HepG2 (cell line): ENCODE measurements around the gene AP5Z1. TPM values are rescaled to one million over a fixed set of nuclear protein-coding genes. Genes with fewer than 3 reads are reported as not detected.

ENCODE experiments used
- ADNP ChIP-seq: sonication (generic); formaldehyde crosslinking; IDR thresholded peaks from 2 replicates; pipeline ENCODE4 v1.4.0; 2020; ENCODE audit warnings: missing genetic modification reagents
- BRD4 ChIP-seq: sonication (generic); formaldehyde crosslinking; IDR thresholded peaks from 2 replicates; pipeline ENCODE4 v1.4.0; 2020; ENCODE audit warnings: missing genetic modification reagents
- ELF4 ChIP-seq: sonication (generic); formaldehyde crosslinking; IDR thresholded peaks from 2 replicates; pipeline ENCODE4 v1.5.0; 2020; ENCODE audit warnings: missing genetic modification reagents, mild to moderate bottlenecking, moderate library complexity, borderline replicate concordance
- GFI1 ChIP-seq: sonication (generic); formaldehyde crosslinking; IDR thresholded peaks from 2 replicates; pipeline ENCODE4 v1.5.0; 2020; ENCODE audit warnings: missing genetic modification reagents, mild to moderate bottlenecking, borderline replicate concordance
- KDM4B ChIP-seq: sonication (generic); formaldehyde crosslinking; IDR thresholded peaks from 2 replicates; pipeline ENCODE4 v1.4.0; 2020; ENCODE audit warnings: missing genetic modification reagents
- KLF6 ChIP-seq: IDR thresholded peaks from 2 replicates; pipeline ENCODE4 v1.8.0; 2016; ENCODE audit warnings: missing biosample characterization, missing genetic modification reagents
- MEIS1 ChIP-seq: sonication (generic); formaldehyde crosslinking; IDR thresholded peaks from 2 replicates; pipeline ENCODE4 v1.9.0; 2021; ENCODE audit warnings: mild to moderate bottlenecking, missing genetic modification reagents, moderate library complexity, borderline replicate concordance
- NCOA5 ChIP-seq: sonication (generic); formaldehyde crosslinking; IDR thresholded peaks from 2 replicates; pipeline ENCODE4 v1.4.0; 2020; ENCODE audit warnings: missing genetic modification reagents
- RFX1 ChIP-seq: fragments of 450-650 bp; IDR thresholded peaks from 2 replicates; pipeline ENCODE4 v1.6.1; 2017
- SALL2 ChIP-seq: sonication (generic); formaldehyde crosslinking; IDR thresholded peaks from 2 replicates; pipeline ENCODE4 v1.8.1; 2023; ENCODE audit warnings: mild to moderate bottlenecking, missing genetic modification reagents, inconsistent platforms
- XRCC5 ChIP-seq: fragments of 200-400 bp; formaldehyde crosslinking; optimal IDR thresholded peaks from 2 replicates; pipeline ENCODE3; 2017; ENCODE audit warnings: mild to moderate bottlenecking, low read length
- ZFX ChIP-seq: sonication (generic); formaldehyde crosslinking; IDR thresholded peaks from 2 replicates; pipeline ENCODE4 v1.4.0; 2020; ENCODE audit warnings: mild to moderate bottlenecking, low read depth, missing genetic modification reagents, moderate library complexity
- ZMYM2 ChIP-seq: sonication (generic); formaldehyde crosslinking; IDR thresholded peaks from 2 replicates; pipeline ENCODE4 v1.8.0; 2022; ENCODE audit warnings: mild to moderate bottlenecking, missing genetic modification reagents
- ZNF143 ChIP-seq: sonication (generic); formaldehyde crosslinking; IDR thresholded peaks from 2 replicates; pipeline ENCODE4 v1.4.0; 2020; ENCODE audit warnings: missing genetic modification reagents
- ZNF260 ChIP-seq: sonication (generic); formaldehyde crosslinking; IDR thresholded peaks from 2 replicates; pipeline ENCODE4 v1.4.0; 2020; ENCODE audit warnings: missing genetic modification reagents, low read depth, mild to moderate bottlenecking, borderline replicate concordance
- ZNF780A ChIP-seq: sonication (generic); formaldehyde crosslinking; IDR thresholded peaks from 2 replicates; pipeline ENCODE4 v1.8.0; 2022; ENCODE audit warnings: mild to moderate bottlenecking, missing genetic modification reagents, moderate library complexity
- polyA plus RNA-seq, 8 experiments: library from polyadenylated mRNA; depleted of rRNA in 3 of 8; stranded (reverse) in 7 of 8; unstranded in 1 of 8; fragments of >200 nt; fragmentation: Illumina TruSeq in 4 of 8; extraction: Trizol in 4 of 8; gene quantifications; 2 replicates each; pipeline versions ENCODE4 v1.2.1 to v1.2.3, GENCODE V29; 2011 to 2016; ENCODE audit warnings: low read depth in 4 of 8, missing spikeins in 1 of 8, mixed read lengths in 1 of 8; ENCODE audit not compliant: insufficient read depth in 1 of 8
- total RNA-seq, 5 experiments: library from RNA; depleted of rRNA; stranded (reverse); fragments of >200 nt; fragmentation: Illumina TruSeq; extraction: Trizol; gene quantifications; 2 replicates each; pipeline ENCODE4 v1.2.3, GENCODE V29; 2016; ENCODE audit warnings: low read depth in 1 of 5
- TF ChIP-seq, protein P1 (sequence below): sonication (generic); formaldehyde crosslinking; IDR thresholded peaks from 2 replicates; pipeline ENCODE4 v1.5.1; 2020; ENCODE audit warnings: missing genetic modification reagents, mild to moderate bottlenecking, borderline replicate concordance
- TF ChIP-seq, protein P2 (sequence below): sonication (generic); formaldehyde crosslinking; IDR thresholded peaks from 2 replicates; pipeline ENCODE4 v1.4.0; 2020; ENCODE audit warnings: missing genetic modification reagents, mild to moderate bottlenecking, borderline replicate concordance
- TF ChIP-seq, protein P3 (sequence below): IDR thresholded peaks from 2 replicates; pipeline ENCODE4 v1.6.1; 2016; ENCODE audit warnings: low read depth
- TF ChIP-seq, protein P4 (sequence below): sonication (generic); formaldehyde crosslinking; IDR thresholded peaks from 2 replicates; pipeline ENCODE4 v1.8.1; 2023; ENCODE audit warnings: mild to moderate bottlenecking, missing genetic modification reagents
- TF ChIP-seq, protein P5 (sequence below): sonication (generic); formaldehyde crosslinking; conservative IDR thresholded peaks from 2 replicates; pipeline ENCODE4 v1.5.0; 2020; ENCODE audit warnings: missing genetic modification reagents
- TF ChIP-seq, protein P6 (sequence below): IDR thresholded peaks from 2 replicates; pipeline ENCODE4 v1.6.1; 2012; ENCODE audit warnings: inconsistent platforms

Gene AP5Z1
- total and polyA plus RNA-seq, 2 of the 13 experiments (the other 11 are each of a cell fraction or from before 2014, with no cell fraction given), result 9.3 to 15.1 TPM

DNA sequence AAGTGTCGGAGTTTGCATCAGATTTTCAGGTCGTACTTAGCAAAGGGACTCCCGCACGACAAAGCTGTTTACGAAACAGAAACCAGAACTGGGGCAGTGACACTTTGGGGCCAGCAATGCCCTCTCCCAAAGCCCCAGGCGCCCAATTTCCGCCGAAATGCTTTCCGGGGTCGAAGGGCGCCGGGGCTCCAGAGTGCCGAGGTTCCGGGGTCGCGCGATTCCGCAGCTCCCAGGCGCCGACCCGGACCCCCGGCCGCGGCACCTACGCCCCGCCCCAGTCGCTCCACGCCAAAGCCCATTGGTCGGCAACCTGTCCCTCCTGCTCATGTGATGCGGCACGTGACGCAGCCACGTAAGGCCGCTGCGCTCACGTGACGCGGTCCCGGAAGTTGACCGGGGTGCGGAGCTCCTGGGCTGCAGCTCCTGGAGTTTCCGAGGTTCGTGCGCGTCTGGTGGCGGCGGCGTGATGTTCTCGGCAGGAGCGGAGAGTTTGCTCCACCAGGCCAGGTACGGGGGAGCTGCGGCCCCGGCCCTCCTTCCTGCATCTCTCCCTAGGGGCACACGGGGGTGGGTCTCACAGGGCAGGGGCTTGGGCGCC lies at the start of gene AP5Z1 (continued):
- TF ChIP-seq, protein P1, sequence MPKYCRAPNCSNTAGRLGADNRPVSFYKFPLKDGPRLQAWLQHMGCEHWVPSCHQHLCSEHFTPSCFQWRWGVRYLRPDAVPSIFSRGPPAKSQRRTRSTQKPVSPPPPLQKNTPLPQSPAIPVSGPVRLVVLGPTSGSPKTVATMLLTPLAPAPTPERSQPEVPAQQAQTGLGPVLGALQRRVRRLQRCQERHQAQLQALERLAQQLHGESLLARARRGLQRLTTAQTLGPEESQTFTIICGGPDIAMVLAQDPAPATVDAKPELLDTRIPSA (CRISPR knock-in tag), result no peak
- TF ChIP-seq, protein P2, sequence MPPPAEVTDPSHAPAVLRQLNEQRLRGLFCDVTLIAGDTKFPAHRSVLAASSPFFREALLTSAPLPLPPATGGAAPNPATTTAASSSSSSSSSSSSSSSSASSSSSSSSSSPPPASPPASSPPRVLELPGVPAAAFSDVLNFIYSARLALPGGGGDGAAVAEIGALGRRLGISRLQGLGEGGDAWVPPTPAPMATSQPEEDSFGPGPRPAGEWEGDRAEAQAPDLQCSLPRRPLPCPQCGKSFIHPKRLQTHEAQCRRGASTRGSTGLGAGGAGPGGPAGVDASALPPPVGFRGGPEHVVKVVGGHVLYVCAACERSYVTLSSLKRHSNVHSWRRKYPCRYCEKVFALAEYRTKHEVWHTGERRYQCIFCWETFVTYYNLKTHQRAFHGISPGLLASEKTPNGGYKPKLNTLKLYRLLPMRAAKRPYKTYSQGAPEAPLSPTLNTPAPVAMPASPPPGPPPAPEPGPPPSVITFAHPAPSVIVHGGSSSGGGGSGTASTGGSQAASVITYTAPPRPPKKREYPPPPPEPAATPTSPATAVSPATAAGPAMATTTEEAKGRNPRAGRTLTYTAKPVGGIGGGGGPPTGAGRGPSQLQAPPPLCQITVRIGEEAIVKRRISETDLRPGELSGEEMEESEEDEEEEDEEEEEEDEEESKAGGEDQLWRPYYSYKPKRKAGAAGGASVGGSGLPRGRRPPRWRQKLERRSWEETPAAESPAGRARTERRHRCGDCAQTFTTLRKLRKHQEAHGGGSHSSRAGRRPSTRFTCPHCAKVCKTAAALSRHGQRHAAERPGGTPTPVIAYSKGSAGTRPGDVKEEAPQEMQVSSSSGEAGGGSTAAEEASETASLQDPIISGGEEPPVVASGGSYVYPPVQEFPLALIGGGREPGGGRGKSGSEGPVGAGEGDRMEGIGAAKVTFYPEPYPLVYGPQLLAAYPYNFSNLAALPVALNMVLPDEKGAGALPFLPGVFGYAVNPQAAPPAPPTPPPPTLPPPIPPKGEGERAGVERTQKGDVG (CRISPR knock-in tag), result no peak
- TF ChIP-seq, protein P3, sequence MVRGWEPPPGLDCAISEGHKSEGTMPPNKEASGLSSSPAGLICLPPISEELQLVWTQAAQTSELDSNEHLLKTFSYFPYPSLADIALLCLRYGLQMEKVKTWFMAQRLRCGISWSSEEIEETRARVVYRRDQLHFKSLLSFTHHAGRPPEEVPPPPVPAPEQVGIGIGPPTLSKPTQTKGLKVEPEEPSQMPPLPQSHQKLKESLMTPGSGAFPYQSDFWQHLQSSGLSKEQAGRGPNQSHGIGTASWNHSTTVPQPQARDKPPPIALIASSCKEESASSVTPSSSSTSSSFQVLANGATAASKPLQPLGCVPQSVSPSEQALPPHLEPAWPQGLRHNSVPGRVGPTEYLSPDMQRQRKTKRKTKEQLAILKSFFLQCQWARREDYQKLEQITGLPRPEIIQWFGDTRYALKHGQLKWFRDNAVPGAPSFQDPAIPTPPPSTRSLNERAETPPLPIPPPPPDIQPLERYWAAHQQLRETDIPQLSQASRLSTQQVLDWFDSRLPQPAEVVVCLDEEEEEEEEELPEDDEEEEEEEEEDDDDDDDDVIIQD (CRISPR knock-in tag), result no peak
- TF ChIP-seq ZNF780A (CRISPR knock-in tag) (no peak), GFI1 (CRISPR knock-in tag) (0 out of 2 replicates have a peak, but pooled peaks have one; percentile 62), BRD4 (CRISPR knock-in tag) (no peak), ADNP (CRISPR knock-in tag) (no peak), KDM4B (CRISPR knock-in tag) (no peak; the same call in 1 of the 2 replicates), KLF6 (no peak), ZNF260 (CRISPR knock-in tag) (no peak), RFX1 (no peak), SALL2 (CRISPR knock-in tag) (no peak), ZFX (CRISPR knock-in tag) (peak; percentile 69; the same call in 1 of the 2 replicates), ZMYM2 (CRISPR knock-in tag) (no peak), ZNF143 (CRISPR knock-in tag) (peak; percentile 52; the same call in 1 of the 2 replicates), ELF4 (CRISPR knock-in tag) (no peak), MEIS1 (CRISPR knock-in tag) (no peak), NCOA5 (CRISPR knock-in tag) (no peak), XRCC5 (peak; percentile 72)
- TF ChIP-seq, protein P4, sequence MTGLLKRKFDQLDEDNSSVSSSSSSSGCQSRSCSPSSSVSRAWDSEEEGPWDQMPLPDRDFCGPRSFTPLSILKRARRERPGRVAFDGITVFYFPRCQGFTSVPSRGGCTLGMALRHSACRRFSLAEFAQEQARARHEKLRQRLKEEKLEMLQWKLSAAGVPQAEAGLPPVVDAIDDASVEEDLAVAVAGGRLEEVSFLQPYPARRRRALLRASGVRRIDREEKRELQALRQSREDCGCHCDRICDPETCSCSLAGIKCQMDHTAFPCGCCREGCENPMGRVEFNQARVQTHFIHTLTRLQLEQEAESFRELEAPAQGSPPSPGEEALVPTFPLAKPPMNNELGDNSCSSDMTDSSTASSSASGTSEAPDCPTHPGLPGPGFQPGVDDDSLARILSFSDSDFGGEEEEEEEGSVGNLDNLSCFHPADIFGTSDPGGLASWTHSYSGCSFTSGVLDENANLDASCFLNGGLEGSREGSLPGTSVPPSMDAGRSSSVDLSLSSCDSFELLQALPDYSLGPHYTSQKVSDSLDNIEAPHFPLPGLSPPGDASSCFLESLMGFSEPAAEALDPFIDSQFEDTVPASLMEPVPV (CRISPR knock-in tag), result no peak; the same call in 1 of the 2 replicates
- TF ChIP-seq, protein P5, sequence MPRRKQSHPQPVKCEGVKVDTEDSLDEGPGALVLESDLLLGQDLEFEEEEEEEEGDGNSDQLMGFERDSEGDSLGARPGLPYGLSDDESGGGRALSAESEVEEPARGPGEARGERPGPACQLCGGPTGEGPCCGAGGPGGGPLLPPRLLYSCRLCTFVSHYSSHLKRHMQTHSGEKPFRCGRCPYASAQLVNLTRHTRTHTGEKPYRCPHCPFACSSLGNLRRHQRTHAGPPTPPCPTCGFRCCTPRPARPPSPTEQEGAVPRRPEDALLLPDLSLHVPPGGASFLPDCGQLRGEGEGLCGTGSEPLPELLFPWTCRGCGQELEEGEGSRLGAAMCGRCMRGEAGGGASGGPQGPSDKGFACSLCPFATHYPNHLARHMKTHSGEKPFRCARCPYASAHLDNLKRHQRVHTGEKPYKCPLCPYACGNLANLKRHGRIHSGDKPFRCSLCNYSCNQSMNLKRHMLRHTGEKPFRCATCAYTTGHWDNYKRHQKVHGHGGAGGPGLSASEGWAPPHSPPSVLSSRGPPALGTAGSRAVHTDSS (CRISPR knock-in tag), result no peak
- TF ChIP-seq, protein P6, sequence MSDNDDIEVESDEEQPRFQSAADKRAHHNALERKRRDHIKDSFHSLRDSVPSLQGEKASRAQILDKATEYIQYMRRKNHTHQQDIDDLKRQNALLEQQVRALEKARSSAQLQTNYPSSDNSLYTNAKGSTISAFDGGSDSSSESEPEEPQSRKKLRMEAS, result peak; percentile 80
